ENCODE data around the gene COL4A4.

The COL4A4 gene

GRCh38 chr2:226959418-226959817, 204.6 kb downstream of the COL4A4 start:
- H3K4me3 ChIP-seq (ENCODE audit: insufficient read depth, low read length, poor library complexity, severe bottlenecking) = no peak overlapping the region
- H3K79me2 ChIP-seq (ENCODE audit: insufficient read depth, low read length) = no peaks in the 10 kb centered on the region; the same call in 1 of the 2 replicates
- H3K9ac ChIP-seq (ENCODE audit: low read length) = no peak overlapping the region
- H2AFZ ChIP-seq (ENCODE audit: low read depth, low read length, severe bottlenecking) = no peak overlapping the region
- peaks cover 7% of the 10 kb centered on the region for H3K36me3 ChIP-seq (ENCODE audit: low read length)
- no peaks in the 10 kb centered on the region for H4K20me1 ChIP-seq (ENCODE audit: low read depth, low read length)
- H3K27me3 ChIP-seq (ENCODE audit: low read length) = no peaks in the 10 kb centered on the region
- H3K9me3 ChIP-seq (ENCODE audit: insufficient read depth, low read length) = peaks cover 3% of the 10 kb centered on the region; the same call in 1 of the 2 replicates
- H3F3A ChIP-seq (ENCODE audit: insufficient read depth) = no peaks in the 10 kb centered on the region
- H3K27ac ChIP-seq (ENCODE audit: low read depth, low read length) = no peak overlapping the region
- no peak for TF ChIP-seq CTCF (IDR thresholded peaks at IDR 0.05; ENCODE audit: insufficient read depth, low read length, poor library complexity, severe bottlenecking)
- TF ChIP-seq EZH2phosphoT487 (conservative IDR thresholded peaks at IDR 0.05; ENCODE audit: low read length) = no peak
- H3K9me2 ChIP-seq (replicated peaks; ENCODE audit: insufficient read depth, low read length) = no peaks in the 10 kb centered on the region
- no peak overlapping the region for H3K4me2 ChIP-seq (ENCODE audit: low read depth, low read length, poor library complexity, severe bottlenecking)

- Histone ChIP-seq H3K4me2 (ENCODE audit: low read depth, low read length, poor library complexity, severe bottlenecking) (no peak overlapping the region), H3K9me3 (ENCODE audit: insufficient read depth, low read length) (peaks cover 3% of the 10 kb centered on the region; the same call in 1 of the 2 replicates), H3K9ac (ENCODE audit: low read length) (no peak overlapping the region), H3K36me3 (ENCODE audit: low read length) (peaks cover 4% of the 10 kb centered on the region), H2AFZ (ENCODE audit: low read depth, low read length, severe bottlenecking) (no peak overlapping the region), H4K20me1 (ENCODE audit: low read depth, low read length) (no peaks in the 10 kb centered on the region), H3K27ac (ENCODE audit: low read depth, low read length) (no peak overlapping the region), H3K79me2 (ENCODE audit: insufficient read depth, low read length) (no peaks in the 10 kb centered on the region; the same call in 1 of the 2 replicates), H3F3A (ENCODE audit: insufficient read depth) (no peaks in the 10 kb centered on the region), H3K4me3 (ENCODE audit: insufficient read depth, low read length, poor library complexity, severe bottlenecking) (no peak overlapping the region), H3K9me2 (replicated peaks; ENCODE audit: insufficient read depth, low read length) (no peaks in the 10 kb centered on the region), H3K27me3 (ENCODE audit: low read length) (no peaks in the 10 kb centered on the region)
- no peak for TF ChIP-seq CTCF (IDR thresholded peaks at IDR 0.05; ENCODE audit: insufficient read depth, low read length, poor library complexity, severe bottlenecking)
- TF ChIP-seq EZH2phosphoT487 (conservative IDR thresholded peaks at IDR 0.05; ENCODE audit: low read length) = no peak
Measured at GRCh38 chr2:226956659-226957058, 207.3 kb downstream of the COL4A4 start.

DNA sequence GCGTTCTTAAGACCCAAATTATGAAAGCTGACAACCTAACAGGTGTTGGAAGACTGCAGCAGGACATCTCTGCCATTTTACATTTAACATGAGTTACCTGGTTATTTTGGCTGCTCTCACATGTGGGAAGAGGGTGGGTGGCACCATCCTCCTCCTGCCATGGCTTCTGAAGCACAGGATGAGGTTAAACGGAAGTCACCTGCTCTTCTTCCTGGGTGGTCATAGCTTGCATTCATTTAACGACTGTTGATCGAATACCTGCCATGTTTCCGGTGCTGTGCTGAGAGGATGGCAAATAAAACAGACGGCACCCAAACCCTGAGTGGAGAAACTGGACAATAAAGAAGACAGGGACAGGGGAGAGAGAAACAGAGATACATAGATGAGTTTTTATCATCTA, 210.2 kb downstream of the COL4A4 start:
- Histone ChIP-seq H3K4me2 (ENCODE audit: low read depth, low read length, poor library complexity, severe bottlenecking) (no peak overlapping the region), H3K79me2 (ENCODE audit: insufficient read depth, low read length) (no peaks in the 10 kb centered on the region), H3K4me3 (ENCODE audit: insufficient read depth, low read length, poor library complexity, severe bottlenecking) (no peak overlapping the region), H3K27me3 (ENCODE audit: low read length) (no peaks in the 10 kb centered on the region), H3K9ac (ENCODE audit: low read length) (no peak overlapping the region), H3K36me3 (ENCODE audit: low read length) (no peaks in the 10 kb centered on the region), H3K27ac (ENCODE audit: low read depth, low read length) (no peak overlapping the region), H3F3A (ENCODE audit: insufficient read depth) (no peaks in the 10 kb centered on the region), H3K9me2 (replicated peaks; ENCODE audit: insufficient read depth, low read length) (no peaks in the 10 kb centered on the region), H4K20me1 (ENCODE audit: low read depth, low read length) (no peaks in the 10 kb centered on the region), H3K9me3 (ENCODE audit: insufficient read depth, low read length) (no peaks in the 10 kb centered on the region), H2AFZ (ENCODE audit: low read depth, low read length, severe bottlenecking) (no peak overlapping the region)
- TF ChIP-seq EZH2phosphoT487 (conservative IDR thresholded peaks at IDR 0.05; ENCODE audit: low read length) (no peak), CTCF (IDR thresholded peaks at IDR 0.05; ENCODE audit: insufficient read depth, low read length, poor library complexity, severe bottlenecking) (no peak)

All from SU-DHL-6 (cell line).